Left ventricle myocardium inferior (tissue), 1 donor: ENCODE results near the gene SLC22A12. TPM values are rescaled to one million over a fixed set of nuclear protein-coding genes. Genes with fewer than 3 reads are reported as not detected.

Experiments used
- DNase-seq: peaks from one replicate; pipeline ENCODE4 v3.0.0-alpha.2; 2020
- H3K27ac ChIP-seq: fragments of 200-600 bp; replicated peaks from 2 replicates; pipeline ENCODE4 v1.8.0; 2021
- H3K27me3 ChIP-seq: fragments of 200-600 bp; 2 replicates; pipeline ENCODE4 v1.8.0; 2021; ENCODE audit warnings: low read depth
- H3K36me3 ChIP-seq: fragments of 200-600 bp; 2 replicates; pipeline ENCODE4 v1.8.0; 2021
- H3K4me1 ChIP-seq: fragments of 200-600 bp; 2 replicates; pipeline ENCODE4 v1.8.0; 2021
- H3K4me3 ChIP-seq: fragments of 200-600 bp; 2 replicates; pipeline ENCODE4 v1.8.0; 2021; ENCODE audit warnings: mild to moderate bottlenecking, moderate library complexity
- H3K9me3 ChIP-seq: fragments of 200-600 bp; replicated peaks from 2 replicates; pipeline ENCODE4 v1.8.0; 2021
- CTCF ChIP-seq: fragments of 200-600 bp; IDR thresholded peaks from 2 replicates; pipeline ENCODE4 v1.8.0; 2021; ENCODE audit warnings: antibody characterized with exemption, mild to moderate bottlenecking, borderline replicate concordance
- intact Hi-C: fragments of 100-400 bp; cut with micrococcal nuclease; formaldehyde crosslinking; loops from one replicate; pipeline ENCODE4 v1.11.0; 2022
- total RNA-seq: library from RNA; stranded (reverse); fragmentation: NEBNext Ultra II Directional; extraction: Animal tissue kit (Norgen Biotek cat#: 25700); gene quantifications from one replicate; pipeline ENCODE4 v1.2.1, GENCODE V29; 2021
- donor health status: DM: no; HTN: yes; CAD: no; lungs with severe emphysema.

The SLC22A12 gene
- total RNA-seq, 1 donor from 2014 or later = not detected

GRCh38 chr11:64583296-64584262 lies 7.4 kb upstream of the SLC22A12 start:
- intact Hi-C loops = no loop called here
- Histone ChIP-seq H3K36me3 (no peaks in the 10 kb centered on the region), H3K9me3 (peaks cover 16% of the 10 kb centered on the region), H3K27me3 (peaks cover 23% of the 10 kb centered on the region), H3K4me3 (no peak overlapping the region), H3K4me1 (peaks cover 6% of the 10 kb centered on the region), H3K27ac (no peak overlapping the region)
- no peak for TF ChIP-seq CTCF
- no peak for DNase-seq

GRCh38 chr11:64585150-64585549 lies 5.9 kb upstream of the SLC22A12 start:
- H3K27me3 ChIP-seq = peaks cover 11% of the 10 kb centered on the region
- no peak overlapping the region for H3K4me3 ChIP-seq
- no peak for TF ChIP-seq CTCF
- H3K27ac ChIP-seq = no peak overlapping the region
- no peaks in the 10 kb centered on the region for H3K36me3 ChIP-seq
- no peak for DNase-seq
- H3K4me1 ChIP-seq = peaks cover 6% of the 10 kb centered on the region
- intact Hi-C loops = no loop called here
- peaks cover 27% of the 10 kb centered on the region for H3K9me3 ChIP-seq

- Histone ChIP-seq H3K27me3 (peaks cover 11% of the 10 kb centered on the region), H3K4me1 (peaks cover 6% of the 10 kb centered on the region), H3K9me3 (peaks cover 27% of the 10 kb centered on the region), H3K36me3 (no peaks in the 10 kb centered on the region), H3K4me3 (no peak overlapping the region), H3K27ac (no peak overlapping the region)
- intact Hi-C loops = no loop called here
- DNase-seq = no peak
- TF ChIP-seq CTCF = no peak
Measured at GRCh38 chr11:64586366-64586765, 4.7 kb upstream of the SLC22A12 start.

- Histone ChIP-seq H3K9me3 (peaks cover 27% of the 10 kb centered on the region), H3K4me3 (no peak overlapping the region), H3K36me3 (no peaks in the 10 kb centered on the region), H3K4me1 (no peaks in the 10 kb centered on the region), H3K27ac (no peak overlapping the region), H3K27me3 (peaks cover 28% of the 10 kb centered on the region)
- intact Hi-C loops = no loop called here
- TF ChIP-seq CTCF = no peak
- DNase-seq = no peak
Measured at GRCh38 chr11:64588701-64589100, 2.3 kb upstream of the SLC22A12 start.

GRCh38 chr11:64591257-64592233 lies 525 bp downstream of the SLC22A12 start:
- no peak for DNase-seq
- Histone ChIP-seq H3K36me3 (no peaks in the 10 kb centered on the region), H3K27ac (no peak overlapping the region), H3K4me1 (no peaks in the 10 kb centered on the region), H3K27me3 (peaks cover 32% of the 10 kb centered on the region), H3K4me3 (no peak overlapping the region), H3K9me3 (peaks cover 27% of the 10 kb centered on the region)
- TF ChIP-seq CTCF = no peak
- intact Hi-C loops = no loop called here
